ENCODE data around the gene RANBP3L. TPM values are rescaled to one million over a fixed set of nuclear protein-coding genes. Genes with fewer than 3 reads are reported as not detected.

RANBP3L gene
- total RNA-seq, 2 experiments from 2014 or later, result 0.07 to 0.16 TPM

- H3K4me3 Mint-ChIP-seq, result no peak overlapping the region
- no peak for DNase-seq
- H3K27ac Mint-ChIP-seq, result no peak overlapping the region
- POLR2A ChIA-PET, result no interaction called here
- peaks cover 12% of the 10 kb centered on the region for H3K27me3 Mint-ChIP-seq
- no peaks in the 10 kb centered on the region for H3K4me1 Mint-ChIP-seq
- intact Hi-C loops (cut with DNase I, micrococcal nuclease), result loop anchor here in 1 of 2 experiments (2.0 to 10.0 kb wide), 2 partner anchors 151 to 243 kb away; no protein-coding TSS in a partner anchor
- CTCF ChIA-PET, result interaction anchor here (0.6 to 3.0 kb wide), 11 partner anchors 12 to 429 kb away, joined by 3 to 12 read pairs (median 4); no protein-coding TSS in a partner anchor
- H3K36me3 Mint-ChIP-seq (ENCODE audit: low read depth), result no peaks in the 10 kb centered on the region
- ATAC-seq, result no peak
- no peaks in the 10 kb centered on the region for H3K9me3 Mint-ChIP-seq (ENCODE audit: low read depth)
These were observed 37.4 kb downstream of the RANBP3L start for GRCh38 chr5:36264202-36264760.

GRCh38 chr5:36261186-36261585 lies 40.5 kb downstream of the RANBP3L start:
- no peaks in the 10 kb centered on the region for H3K9me3 Mint-ChIP-seq (ENCODE audit: low read depth)
- H3K27me3 Mint-ChIP-seq, result peaks cover 19% of the 10 kb centered on the region
- H3K27ac Mint-ChIP-seq, result no peak overlapping the region
- DNase-seq, result no peak
- ChIA-PET CTCF (no interaction called here), POLR2A (no interaction called here)
- intact Hi-C loops (cut with DNase I, micrococcal nuclease), result loop anchor here in 1 of 2 experiments (10.0 kb wide), 1 partner anchor 154 kb away; no protein-coding TSS in a partner anchor
- ATAC-seq, result no peak
- no peaks in the 10 kb centered on the region for H3K36me3 Mint-ChIP-seq (ENCODE audit: low read depth)
- no peak overlapping the region for H3K4me3 Mint-ChIP-seq
- H3K4me1 Mint-ChIP-seq, result no peaks in the 10 kb centered on the region

- CTCF ChIA-PET, result interaction anchor here (0.6 to 2.4 kb wide), 3 partner anchors 12 to 94 kb away, joined by 3 to 8 read pairs (median 4); partner anchors contain the start of gene NADK2
- intact Hi-C loops (cut with DNase I, micrococcal nuclease), result no loop called here
- POLR2A ChIA-PET, result no interaction called here
These were observed 48.1 kb downstream of the RANBP3L start for GRCh38 chr5:36253575-36253974.

GRCh38 chr5:36252722-36253365 lies 48.9 kb downstream of the RANBP3L start:
- no peak overlapping the region for H3K27ac Mint-ChIP-seq
- no peaks in the 10 kb centered on the region for H3K4me1 Mint-ChIP-seq
- H3K36me3 Mint-ChIP-seq (ENCODE audit: low read depth), result no peaks in the 10 kb centered on the region
- H3K9me3 Mint-ChIP-seq (ENCODE audit: low read depth), result no peaks in the 10 kb centered on the region
- POLR2A ChIA-PET, result no interaction called here
- DNase-seq, result no peak
- H3K4me3 Mint-ChIP-seq, result no peak overlapping the region
- no peak for ATAC-seq
- intact Hi-C loops (cut with DNase I, micrococcal nuclease), result no loop called here
- peaks cover 8% of the 10 kb centered on the region for H3K27me3 Mint-ChIP-seq
- CTCF ChIA-PET, result interaction anchor here (0.6 to 2.4 kb wide), 3 partner anchors 11 to 93 kb away, joined by 3 to 8 read pairs (median 4); partner anchors contain the start of gene NADK2

More at GRCh38 chr5:36253575-36253974, 48.1 kb downstream of the RANBP3L start:
- no peak for DNase-seq
- Mint-ChIP-seq H3K27me3 (peaks cover 10% of the 10 kb centered on the region), H3K36me3 (ENCODE audit: low read depth) (no peaks in the 10 kb centered on the region), H3K4me3 (no peak overlapping the region), H3K27ac (no peak overlapping the region), H3K4me1 (no peaks in the 10 kb centered on the region), H3K9me3 (ENCODE audit: low read depth) (no peaks in the 10 kb centered on the region)
- ATAC-seq, result no peak

GRCh38 chr5:36251218-36251617 lies 50.5 kb downstream of the RANBP3L start:
- no peaks in the 10 kb centered on the region for H3K9me3 Mint-ChIP-seq (ENCODE audit: low read depth)

GRCh38 chr5:36250427-36250826 lies 51.3 kb downstream of the RANBP3L start:
- POLR2A ChIA-PET, result no interaction called here
- Mint-ChIP-seq H3K27me3 (no peaks in the 10 kb centered on the region), H3K9me3 (ENCODE audit: low read depth) (no peaks in the 10 kb centered on the region), H3K36me3 (ENCODE audit: low read depth) (no peaks in the 10 kb centered on the region), H3K4me1 (no peaks in the 10 kb centered on the region), H3K27ac (no peak overlapping the region), H3K4me3 (no peak overlapping the region)
- intact Hi-C loops (cut with DNase I, micrococcal nuclease), result no loop called here
- ATAC-seq, result no peak
- CTCF ChIA-PET, result interaction anchor here (1.1 to 1.3 kb wide), 2 partner anchors 76 to 172 kb away, joined by 3 to 6 read pairs; no protein-coding TSS in a partner anchor
- DNase-seq, result no peak

More at GRCh38 chr5:36251218-36251617, 50.5 kb downstream of the RANBP3L start:
- Mint-ChIP-seq H3K27me3 (peaks cover 2% of the 10 kb centered on the region), H3K4me1 (no peaks in the 10 kb centered on the region), H3K36me3 (ENCODE audit: low read depth) (no peaks in the 10 kb centered on the region), H3K4me3 (no peak overlapping the region), H3K27ac (no peak overlapping the region)
- intact Hi-C loops (cut with DNase I, micrococcal nuclease), result no loop called here
- ChIA-PET CTCF (interaction anchor here (0.6 to 2.4 kb wide), 5 partner anchors 15 to 172 kb away, joined by 3 to 8 read pairs (median 3); no protein-coding TSS in a partner anchor), POLR2A (no interaction called here)
- ATAC-seq (no peak), DNase-seq (no peak)

GRCh38 chr5:36246036-36246800 lies 55.5 kb downstream of the RANBP3L start:
- intact Hi-C loops (cut with DNase I, micrococcal nuclease), result no loop called here
- DNase-seq (no peak), ATAC-seq (no peak)
- H3K9me3 Mint-ChIP-seq (ENCODE audit: low read depth), result no peaks in the 10 kb centered on the region
- POLR2A ChIA-PET, result no interaction called here
- peaks cover 17% of the 10 kb centered on the region for H3K4me1 Mint-ChIP-seq
- peaks cover 3% of the 10 kb centered on the region for H3K36me3 Mint-ChIP-seq (ENCODE audit: low read depth)
- no peak overlapping the region for H3K4me3 Mint-ChIP-seq
- CTCF ChIA-PET, result no interaction called here
- no peaks in the 10 kb centered on the region for H3K27me3 Mint-ChIP-seq
- no peak overlapping the region for H3K27ac Mint-ChIP-seq

- Mint-ChIP-seq H3K4me3 (peak overlapping the region; percentile 75), H3K36me3 (ENCODE audit: low read depth) (peaks cover 3% of the 10 kb centered on the region), H3K4me1 (peaks cover 34% of the 10 kb centered on the region), H3K27me3 (no peaks in the 10 kb centered on the region), H3K27ac (no peak overlapping the region), H3K9me3 (ENCODE audit: low read depth) (no peaks in the 10 kb centered on the region)
- DNase-seq (no peak), ATAC-seq (no peak)
- intact Hi-C loops (cut with DNase I, micrococcal nuclease), result loop anchor here (5.0 kb wide), 3 partner anchors 868 to 1317 kb away; partner anchors contain the start of genes DNAJC21 (in 1 of the 2) and WDR70 (in 1 of the 2)
- CTCF ChIA-PET, result interaction anchor here (0.7 to 1.2 kb wide), 4 partner anchors 11 to 165 kb away, joined by 3 to 4 read pairs (median 4); no protein-coding TSS in a partner anchor
- POLR2A ChIA-PET, result interaction anchor here (1.0 kb wide), 1 partner anchor 41 kb away, joined by 6 read pairs; no protein-coding TSS in a partner anchor
These were observed 57.6 kb downstream of the RANBP3L start for GRCh38 chr5:36244076-36244475.

GRCh38 chr5:36243653-36244052 lies 58.0 kb downstream of the RANBP3L start:
- Mint-ChIP-seq H3K4me1 (peaks cover 37% of the 10 kb centered on the region), H3K4me3 (peak overlapping the region; percentile 75), H3K27me3 (no peaks in the 10 kb centered on the region), H3K36me3 (ENCODE audit: low read depth) (peaks cover 3% of the 10 kb centered on the region), H3K27ac (peak overlapping the region; percentile 98), H3K9me3 (ENCODE audit: low read depth) (no peaks in the 10 kb centered on the region)
- POLR2A ChIA-PET, result interaction anchor here (1.0 kb wide), 1 partner anchor 41 kb away, joined by 6 read pairs; no protein-coding TSS in a partner anchor
- ATAC-seq, result no peak
- intact Hi-C loops (cut with DNase I, micrococcal nuclease), result loop anchor here (2.0 to 5.0 kb wide), 4 partner anchors 869 to 1316 kb away; partner anchors contain the start of genes DNAJC21 (in 1 of the 2) and WDR70 (in 1 of the 2)
- CTCF ChIA-PET, result interaction anchor here (0.6 to 1.2 kb wide), 4 partner anchors 12 to 463 kb away, joined by 3 to 4 read pairs (median 3); no protein-coding TSS in a partner anchor
- no peak for DNase-seq

GRCh38 chr5:36242534-36243485 lies 58.9 kb downstream of the RANBP3L start:
- DNase-seq, result peak; percentile 26
- H3K27ac Mint-ChIP-seq, result peak overlapping the region; percentile 98
- H3K4me3 Mint-ChIP-seq, result peak overlapping the region; percentile 75
- no peak for ATAC-seq
- ChIA-PET CTCF (interaction anchor here (0.6 to 2.4 kb wide), 16 partner anchors 12 to 462 kb away, joined by 3 to 18 read pairs (median 4); partner anchors contain the start of genes LMBRD2 and SKP2), POLR2A (interaction anchor here (1.0 to 2.9 kb wide), 2 partner anchors 42 to 91 kb away, joined by 6 to 16 read pairs; partner anchors contain the start of genes LMBRD2 and SKP2)
- no peaks in the 10 kb centered on the region for H3K9me3 Mint-ChIP-seq (ENCODE audit: low read depth)
- no peaks in the 10 kb centered on the region for H3K27me3 Mint-ChIP-seq
- peaks cover 3% of the 10 kb centered on the region for H3K36me3 Mint-ChIP-seq (ENCODE audit: low read depth)
- H3K4me1 Mint-ChIP-seq, result peaks cover 40% of the 10 kb centered on the region
- intact Hi-C loops (cut with DNase I, micrococcal nuclease), result loop anchor here (1.0 to 5.0 kb wide), 8 partner anchors 92 to 1404 kb away; partner anchors contain the start of genes LMBRD2 (in 2 of the 2), DNAJC21 (in 1 of the 2), NUP155 (in 1 of the 2) and SLC1A3 (in 1 of the 2)

All from activated CD4-positive, alpha-beta T cell treated with anti-CD3 and anti-CD28 coated beads for 36 hours (primary cell).